Fibroblast of lung (primary cell): ENCODE results near the gene OR1J2. TPM values are rescaled to one million over a fixed set of nuclear protein-coding genes. Genes with fewer than 3 reads are reported as not detected.

Source experiments
- DNase-seq, 2 donors: peaks; one replicate each; pipeline versions ENCODE4 v3.0.0 to v3.0.0-alpha.2; 2010; ENCODE audit warnings: low read depth in 2 of 2
- H2AFZ ChIP-seq: 2 replicates; pipeline ENCODE4 v1.5.1; 2012; ENCODE audit warnings: low read length, control low read depth, inconsistent platforms
- H3K27ac ChIP-seq: 2 replicates; pipeline ENCODE4 v1.5.1; 2011; ENCODE audit warnings: low read length, control low read depth; ENCODE audit not compliant: insufficient read depth
- H3K27me3 ChIP-seq: 2 replicates; pipeline ENCODE4 v1.5.1; 2011; ENCODE audit warnings: mild to moderate bottlenecking, low read length; ENCODE audit not compliant: control insufficient read depth, insufficient read depth
- H3K36me3 ChIP-seq: 2 replicates; pipeline ENCODE4 v1.5.1; 2011; ENCODE audit warnings: low read length; ENCODE audit not compliant: control insufficient read depth, insufficient read depth
- H3K4me1 ChIP-seq: 2 replicates; pipeline ENCODE4 v1.5.1; 2011; ENCODE audit warnings: low read length; ENCODE audit not compliant: control insufficient read depth, insufficient read depth; ENCODE audit errors: extremely low read depth
- H3K4me2 ChIP-seq: 2 replicates; pipeline ENCODE4 v1.5.1; 2011; ENCODE audit warnings: low read length, control low read depth; ENCODE audit not compliant: insufficient read depth; ENCODE audit errors: extremely low read depth
- H3K4me3 ChIP-seq, 4 experiments: fragments of 200-600 bp in 1 of 4; sonication (generic) in 1 of 4; replicated peaks in 1 of 4; 2 replicates each; pipeline ENCODE4 v1.5.1; 2011 to 2016; ENCODE audit warnings: low read length in 4 of 4, low read depth in 3 of 4, mild to moderate bottlenecking in 3 of 4, control low read depth in 2 of 4, inconsistent platforms in 1 of 4, mixed read lengths in 1 of 4; ENCODE audit not compliant: insufficient read depth in 1 of 4; ENCODE audit errors: control extremely low read depth in 1 of 4
- H3K79me2 ChIP-seq: 2 replicates; pipeline ENCODE4 v1.5.1; 2012; ENCODE audit warnings: mild to moderate bottlenecking, low read length, inconsistent platforms; ENCODE audit not compliant: control insufficient read depth, insufficient read depth
- H3K9ac ChIP-seq: 2 replicates; pipeline ENCODE4 v1.5.1; 2011; ENCODE audit warnings: mild to moderate bottlenecking, low read length, control low read depth; ENCODE audit not compliant: insufficient read depth
- H3K9me3 ChIP-seq: 2 replicates; pipeline ENCODE4 v1.5.1; 2012; ENCODE audit warnings: low read depth, low read length; ENCODE audit not compliant: control insufficient read depth, insufficient read depth
- H4K20me1 ChIP-seq: 2 replicates; pipeline ENCODE4 v1.5.1; 2011; ENCODE audit warnings: low read length; ENCODE audit not compliant: control insufficient read depth, insufficient read depth; ENCODE audit errors: extremely low read depth
- CTCF ChIP-seq, 2 donors: IDR thresholded peaks in 1 of 2; conservative IDR thresholded peaks in 1 of 2; 1 replicate in 1 of 2; 2 replicates in 1 of 2; pipeline ENCODE4 v1.5.1; 2011 to 2012; ENCODE audit warnings: low read length in 2 of 2, control low read depth in 1 of 2, inconsistent platforms in 1 of 2, low read depth in 1 of 2, mild to moderate bottlenecking in 1 of 2
- EZH2 ChIP-seq: IDR thresholded peaks from 2 replicates; pipeline ENCODE4 v1.5.1; 2012; ENCODE audit warnings: low read length, control low read depth, mild to moderate bottlenecking; ENCODE audit errors: missing control alignments
- polyA plus RNA-seq, 2 donors: library from polyadenylated mRNA; depleted of rRNA in 1 of 2; stranded (reverse) in 1 of 2; unstranded in 1 of 2; fragments of >200 nt; gene quantifications; 2 replicates each; pipeline ENCODE4 v1.2.1, GENCODE V29; 2011 to 2012; ENCODE audit warnings: missing spikeins in 1 of 2
- total RNA-seq: library from RNA; depleted of rRNA; stranded (reverse); fragments of >200 nt; gene quantifications from 2 replicates; pipeline ENCODE4 v1.2.1, GENCODE V29; 2014

OR1J2 gene
- total and polyA plus RNA-seq, 2 donors (not counting 1 experiment from before 2014, with no cell fraction given), result 0.23 to 0.33 TPM

GRCh38 chr9:122475717-122476116 is 34.9 kb upstream of the OR1J2 start:
- Histone ChIP-seq H3K79me2 (no peaks in the 10 kb centered on the region), H3K27me3 (no peaks in the 10 kb centered on the region), H3K27ac (no peak overlapping the region), H3K36me3 (no peaks in the 10 kb centered on the region), H3K9me3 (no peaks in the 10 kb centered on the region), H3K9ac (no peak overlapping the region), H2AFZ (no peak overlapping the region), H3K4me3 (no peak overlapping the region), H3K4me1 (no peaks in the 10 kb centered on the region), H4K20me1 (no peaks in the 10 kb centered on the region), H3K4me2 (no peak overlapping the region)
- no peak for DNase-seq
- no peak for TF ChIP-seq CTCF (conservative IDR thresholded peaks at IDR 0.05 in 1 of 2, IDR thresholded peaks at IDR 0.05 in 1 of 2; ENCODE audit: low read depth in 1 of 2, low read length in 2 of 2)
- no peak for TF ChIP-seq EZH2

- Histone ChIP-seq H2AFZ (no peak overlapping the region), H3K27me3 (no peaks in the 10 kb centered on the region), H3K79me2 (no peaks in the 10 kb centered on the region), H3K4me3 (no peak overlapping the region), H3K36me3 (no peaks in the 10 kb centered on the region), H3K4me1 (no peaks in the 10 kb centered on the region), H3K9me3 (no peaks in the 10 kb centered on the region), H3K4me2 (no peak overlapping the region), H3K9ac (no peak overlapping the region), H4K20me1 (no peaks in the 10 kb centered on the region), H3K27ac (no peak overlapping the region)
- TF ChIP-seq EZH2 (no peak), CTCF (conservative IDR thresholded peaks at IDR 0.05 in 1 of 2, IDR thresholded peaks at IDR 0.05 in 1 of 2; ENCODE audit: low read depth in 1 of 2, low read length in 2 of 2) (no peak)
- no peak for DNase-seq
Measured at GRCh38 chr9:122477346-122477745, 33.3 kb upstream of the OR1J2 start.

GRCh38 chr9:122477826-122478225 is 32.8 kb upstream of the OR1J2 start, which contains the start of gene OR1J1:
TSS of gene OR1J1 (minus strand) at chr9:122477926. CDS start at chr9:122477926, 0 bp downstream.
- H3K36me3 ChIP-seq, result no peaks in the 10 kb centered on the region
- H3K9me3 ChIP-seq, result no peaks in the 10 kb centered on the region
- H3K4me1 ChIP-seq, result no peaks in the 10 kb centered on the region
- H3K27ac ChIP-seq, result no peak within 1 kb of the TSS
- H3K27me3 ChIP-seq, result no peaks in the 10 kb centered on the region
- H3K9ac ChIP-seq, result no peak within 1 kb of the TSS
- TF ChIP-seq CTCF (conservative IDR thresholded peaks at IDR 0.05 in 1 of 2, IDR thresholded peaks at IDR 0.05 in 1 of 2; ENCODE audit: low read depth in 1 of 2, low read length in 2 of 2) (no peak), EZH2 (no peak)
- H3K4me3 ChIP-seq, result no peak within 1 kb of the TSS
- no peak within 1 kb of the TSS for H2AFZ ChIP-seq
- no peak for DNase-seq
- no peaks in the 10 kb centered on the region for H4K20me1 ChIP-seq
- H3K4me2 ChIP-seq, result no peak within 1 kb of the TSS
- no peaks in the 10 kb centered on the region for H3K79me2 ChIP-seq
